ENCODE data around the gene C1QTNF7.

GRCh38 chr4:15428611-15429010 is 778 bp downstream of the C1QTNF7 start:
- TF ChIP-seq SNAPC5 (CRISPR knock-in tag; IDR thresholded peaks at IDR 0.05; ENCODE audit: borderline replicate concordance) (no peak), ZNF224 (CRISPR knock-in tag; IDR thresholded peaks at IDR 0.05) (no peak), ZNF124 (CRISPR knock-in tag; IDR thresholded peaks at IDR 0.05) (no peak), POLR2A (IDR thresholded peaks at IDR 0.05; ENCODE audit: insufficient read depth in 1 of 2, low read depth in 2 of 2, low read length in 2 of 2) (no peak), CTCF (CRISPR knock-in tag; IDR thresholded peaks at IDR 0.05) (no peak), MAFF (IDR thresholded peaks at IDR 0.05; ENCODE audit: low read depth, low read length) (no peak), ZNF431 (CRISPR knock-in tag; IDR thresholded peaks at IDR 0.05; ENCODE audit: borderline replicate concordance, low read depth) (no peak), ZNF207 (IDR thresholded peaks at IDR 0.05; ENCODE audit: borderline replicate concordance) (no peak), ZGPAT (CRISPR knock-in tag; IDR thresholded peaks at IDR 0.05) (no peak), FOXA3 (CRISPR knock-in tag; IDR thresholded peaks at IDR 0.05) (no peak), KMT2A (CRISPR knock-in tag; IDR thresholded peaks at IDR 0.05) (no peak), CBX5 (CRISPR knock-in tag; IDR thresholded peaks at IDR 0.05; ENCODE audit: borderline replicate concordance) (no peak)
